A549 (cell line): ENCODE results near the gene MMP3. TPM values are rescaled to one million over a fixed set of nuclear protein-coding genes. Genes with fewer than 3 reads are reported as not detected.

Source experiments
- ATAC-seq, 2 experiments: fragments of 200-7000 bp in 1 of 2; fragments of >200 bp in 1 of 2; cut with Nextera tagmentation in 1 of 2; cut with Tn5 transposase in 1 of 2; 3 replicates each; pipeline versions ENCODE4 v1.8.0 to v1.9.1; 2018 to 2020; ENCODE audit warnings: mild to moderate bottlenecking in 1 of 2, moderate library complexity in 1 of 2
- CTCF ChIA-PET: fragments of 300-600 bp; sonication (Branson Sonifier 250); formaldehyde crosslinking; extraction: SDS; loops from one replicate; lab custom pipeline; 2021; ENCODE audit warnings: antibody characterized with exemption, inconsistent platforms; lab: Yijun Ruan, JAX
- POLR2A ChIA-PET: fragments of 350-600 bp; formaldehyde crosslinking; extraction: SDS; loops from one replicate; lab custom pipeline; 2021; ENCODE audit warnings: antibody characterized with exemption, inconsistent platforms; lab: Yijun Ruan, JAX
- DNase-seq, 2 experiments: peaks; one replicate each; pipeline versions ENCODE4 v3.0.0 to v3.0.0-alpha.2; 2011 to 2016; ENCODE audit warnings: low read depth in 1 of 2, low spot score in 1 of 2
- FAIRE-seq: peaks from 2 replicates; lab custom pipeline; 2011; peaks lifted over from hg19 to GRCh38; lab: Jason Lieb, UNC
- H3K27ac ChIP-seq, 2 experiments: fragments of >200 bp; sonication (Bioruptor Twin); formaldehyde crosslinking; 3 replicates each; pipeline ENCODE4 v1.5.1; 2016 to 2017
- H3K4me1 ChIP-seq: fragments of >200 bp; sonication (Bioruptor Twin); formaldehyde crosslinking; 3 replicates; pipeline ENCODE4 v1.6.1; 2016
- H3K4me2 ChIP-seq: fragments of >200 bp; sonication (Bioruptor Twin); formaldehyde crosslinking; 3 replicates; pipeline ENCODE4 v1.6.1; 2016
- H3K4me3 ChIP-seq: fragments of >200 bp; sonication (Bioruptor Twin); formaldehyde crosslinking; 3 replicates; pipeline ENCODE4 v1.5.1; 2016
- H3K9me3 ChIP-seq: fragments of >200 bp; sonication (Bioruptor Twin); formaldehyde crosslinking; 3 replicates; pipeline ENCODE4 v1.6.1; 2016
- ATOH8 ChIP-seq: fragments of 250-450 bp; sonication (Bioruptor Pico); IDR thresholded peaks from 2 replicates; pipeline ENCODE4 v1.5.0; 2020; ENCODE audit warnings: low read depth, mild to moderate bottlenecking, moderate library complexity
- CHD2 ChIP-seq: fragments of 150-350 bp; IDR thresholded peaks from 2 replicates; pipeline ENCODE4 v1.6.1; 2014; ENCODE audit warnings: low read length; ENCODE audit not compliant: partially characterized antibody
- EHF ChIP-seq: fragments of 250-450 bp; sonication (Bioruptor Pico); IDR thresholded peaks from 2 replicates; pipeline ENCODE4 v1.5.0; 2020; ENCODE audit warnings: mild to moderate bottlenecking
- EHMT2 ChIP-seq: fragments of 200-600 bp; sonication (generic); IDR thresholded peaks from 2 replicates; pipeline ENCODE4 v1.6.1; 2016; ENCODE audit warnings: antibody characterized with exemption, low read depth, mild to moderate bottlenecking, moderate library complexity
- FOSB ChIP-seq: fragments of 250-450 bp; sonication (Bioruptor Pico); IDR thresholded peaks from 2 replicates; pipeline ENCODE4 v1.5.0; 2020; ENCODE audit warnings: mild to moderate bottlenecking, moderate library complexity
- GATA3 ChIP-seq: IDR thresholded peaks from 2 replicates; pipeline ENCODE4 v1.6.1; 2012; ENCODE audit warnings: borderline replicate concordance
- HEYL ChIP-seq: fragments of 250-450 bp; sonication (Bioruptor Pico); IDR thresholded peaks from 2 replicates; pipeline ENCODE4 v1.8.0; 2021; ENCODE audit warnings: mild to moderate bottlenecking, moderate library complexity
- KDM5A ChIP-seq: fragments of 200-600 bp; sonication (generic); IDR thresholded peaks from 2 replicates; pipeline ENCODE4 v1.6.1; 2016; ENCODE audit warnings: antibody characterized with exemption, mild to moderate bottlenecking
- MAX ChIP-seq: IDR thresholded peaks from 2 replicates; pipeline ENCODE4 v1.6.1; 2012
- MAZ ChIP-seq: fragments of 150-350 bp; IDR thresholded peaks from 2 replicates; pipeline ENCODE4 v1.6.1; 2014; ENCODE audit warnings: antibody characterized with exemption, low read depth, low read length, borderline replicate concordance
- POLR2A ChIP-seq: IDR thresholded peaks from 2 replicates; pipeline ENCODE4 v1.6.1; 2012; ENCODE audit warnings: mild to moderate bottlenecking, low read length
- RAD21 ChIP-seq, 2 experiments: fragments of >200 bp in 1 of 2; sonication (Bioruptor Twin) in 1 of 2; formaldehyde crosslinking in 1 of 2; IDR thresholded peaks in 1 of 2; conservative IDR thresholded peaks in 1 of 2; 2 replicates in 1 of 2; 3 replicates in 1 of 2; pipeline ENCODE4 v1.6.1; 2012 to 2018; ENCODE audit warnings: inconsistent platforms in 1 of 2
- RARB ChIP-seq: fragments of 250-450 bp; sonication (Bioruptor Pico); IDR thresholded peaks from 2 replicates; pipeline ENCODE4 v1.8.0; 2021; ENCODE audit warnings: mild to moderate bottlenecking, moderate library complexity
- RCOR1 ChIP-seq: fragments of 150-350 bp; IDR thresholded peaks from 2 replicates; pipeline ENCODE4 v1.6.1; 2014; ENCODE audit warnings: antibody characterized with exemption, low read length, low read depth
- RFX5 ChIP-seq: fragments of 450-650 bp; IDR thresholded peaks from 2 replicates; pipeline ENCODE4 v1.7.1; 2014; ENCODE audit warnings: antibody characterized with exemption, mild to moderate bottlenecking, moderate library complexity
- RNF2 ChIP-seq: fragments of 200-600 bp; sonication (generic); IDR thresholded peaks from 2 replicates; pipeline ENCODE4 v1.6.1; 2016; ENCODE audit warnings: low read depth, mild to moderate bottlenecking, antibody characterized with exemption, moderate library complexity, borderline replicate concordance
- TP53 ChIP-seq: fragments of 250-450 bp; sonication (Bioruptor Pico); IDR thresholded peaks from 2 replicates; pipeline ENCODE4 v1.5.0; 2021; ENCODE audit warnings: mild to moderate bottlenecking, moderate library complexity
- WGBS: methylation state at CpG from one replicate; pipeline ENCODE4 v1.1.6; 2017; ENCODE audit errors: missing lambda C conversion rate; 5-methylcytosine and 5-hydroxymethylcytosine counted together
- polyA plus RNA-seq, 4 experiments: library from polyadenylated mRNA; depleted of rRNA in 3 of 4; stranded (reverse); fragments of >200 nt; fragmentation: RNase III in 1 of 4; extraction: RNeasy Plus Mini Kit Qiagen cat#74134 plus additional on column Dnase treatment in 1 of 4; gene quantifications; 2 replicates in 3 of 4; 3 replicates in 1 of 4; pipeline ENCODE4 v1.2.3, GENCODE V29; 2011 to 2017
- TF ChIP-seq, protein P1 (sequence below): IDR thresholded peaks from 2 replicates; pipeline ENCODE4 v1.6.1; 2012; ENCODE audit warnings: low read depth, borderline replicate concordance
- TF ChIP-seq, protein P2 (sequence below): fragments of 150-350 bp; IDR thresholded peaks from 2 replicates; pipeline ENCODE4 v1.6.1; 2014; ENCODE audit warnings: low read depth, mild to moderate bottlenecking, low read length
- TF ChIP-seq, protein P3 (sequence below): fragments of 200-600 bp; sonication (generic); IDR thresholded peaks from 2 replicates; pipeline ENCODE4 v1.6.1; 2016; ENCODE audit warnings: antibody characterized with exemption, mild to moderate bottlenecking, moderate library complexity
- TF ChIP-seq, protein P4 (sequence below): fragments of 250-450 bp; sonication (Bioruptor Pico); IDR thresholded peaks from 2 replicates; pipeline ENCODE4 v1.5.0; 2021; ENCODE audit warnings: mild to moderate bottlenecking, moderate library complexity, borderline replicate concordance

The MMP3 gene
- polyA plus RNA-seq, 2 of the 4 experiments (the other 2 are of a cell fraction) = not detected

DNA sequence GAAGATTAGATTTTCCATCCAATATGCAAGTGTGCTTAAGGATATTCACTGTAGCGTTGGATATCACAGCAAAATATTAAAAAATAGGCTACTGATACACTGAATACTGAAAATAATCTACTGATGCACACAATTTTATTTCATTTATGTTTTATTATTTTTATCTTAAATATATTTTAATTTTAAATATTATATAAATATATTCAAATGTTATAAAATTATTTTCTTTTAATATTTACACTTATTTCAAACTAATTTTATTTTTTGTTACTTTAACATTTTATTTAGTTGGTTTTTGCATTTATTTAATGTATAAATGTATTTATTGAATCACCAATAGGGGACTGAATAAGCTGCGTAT lies 12.3 kb downstream of the MMP3 start:
- Histone ChIP-seq H3K9me3 (no peaks in the 10 kb centered on the region), H3K4me1 (no peaks in the 10 kb centered on the region), H3K27ac (no peak overlapping the region), H3K4me2 (no peak overlapping the region), H3K4me3 (no peak overlapping the region)
- FAIRE-seq (no peak), DNase-seq (no peak), ATAC-seq (no peak)
- CTCF ChIA-PET = interaction anchor here (1.0 to 1.1 kb wide), 2 partner anchors 9 to 110 kb away, joined by 4 to 6 read pairs; no protein-coding TSS in a partner anchor
- 52% methylated on average over 2 of the region's 2 CpGs for WGBS
- POLR2A ChIA-PET = no interaction called here
- TF ChIP-seq FOSB (CRISPR knock-in tag) (no peak), TP53 (no peak), MAX (no peak), KDM5A (no peak), RCOR1 (no peak), EHMT2 (no peak), RAD21 (conservative IDR thresholded peaks at IDR 0.05 in 1 of 2, IDR thresholded peaks at IDR 0.05 in 1 of 2) (no peak), ATOH8 (CRISPR knock-in tag) (no peak), GATA3 (no peak)
- TF ChIP-seq, protein P1, sequence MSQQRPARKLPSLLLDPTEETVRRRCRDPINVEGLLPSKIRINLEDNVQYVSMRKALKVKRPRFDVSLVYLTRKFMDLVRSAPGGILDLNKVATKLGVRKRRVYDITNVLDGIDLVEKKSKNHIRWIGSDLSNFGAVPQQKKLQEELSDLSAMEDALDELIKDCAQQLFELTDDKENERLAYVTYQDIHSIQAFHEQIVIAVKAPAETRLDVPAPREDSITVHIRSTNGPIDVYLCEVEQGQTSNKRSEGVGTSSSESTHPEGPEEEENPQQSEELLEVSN = no peak
- TF ChIP-seq, protein P2, sequence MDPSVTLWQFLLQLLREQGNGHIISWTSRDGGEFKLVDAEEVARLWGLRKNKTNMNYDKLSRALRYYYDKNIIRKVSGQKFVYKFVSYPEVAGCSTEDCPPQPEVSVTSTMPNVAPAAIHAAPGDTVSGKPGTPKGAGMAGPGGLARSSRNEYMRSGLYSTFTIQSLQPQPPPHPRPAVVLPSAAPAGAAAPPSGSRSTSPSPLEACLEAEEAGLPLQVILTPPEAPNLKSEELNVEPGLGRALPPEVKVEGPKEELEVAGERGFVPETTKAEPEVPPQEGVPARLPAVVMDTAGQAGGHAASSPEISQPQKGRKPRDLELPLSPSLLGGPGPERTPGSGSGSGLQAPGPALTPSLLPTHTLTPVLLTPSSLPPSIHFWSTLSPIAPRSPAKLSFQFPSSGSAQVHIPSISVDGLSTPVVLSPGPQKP = no peak
- TF ChIP-seq, protein P3, sequence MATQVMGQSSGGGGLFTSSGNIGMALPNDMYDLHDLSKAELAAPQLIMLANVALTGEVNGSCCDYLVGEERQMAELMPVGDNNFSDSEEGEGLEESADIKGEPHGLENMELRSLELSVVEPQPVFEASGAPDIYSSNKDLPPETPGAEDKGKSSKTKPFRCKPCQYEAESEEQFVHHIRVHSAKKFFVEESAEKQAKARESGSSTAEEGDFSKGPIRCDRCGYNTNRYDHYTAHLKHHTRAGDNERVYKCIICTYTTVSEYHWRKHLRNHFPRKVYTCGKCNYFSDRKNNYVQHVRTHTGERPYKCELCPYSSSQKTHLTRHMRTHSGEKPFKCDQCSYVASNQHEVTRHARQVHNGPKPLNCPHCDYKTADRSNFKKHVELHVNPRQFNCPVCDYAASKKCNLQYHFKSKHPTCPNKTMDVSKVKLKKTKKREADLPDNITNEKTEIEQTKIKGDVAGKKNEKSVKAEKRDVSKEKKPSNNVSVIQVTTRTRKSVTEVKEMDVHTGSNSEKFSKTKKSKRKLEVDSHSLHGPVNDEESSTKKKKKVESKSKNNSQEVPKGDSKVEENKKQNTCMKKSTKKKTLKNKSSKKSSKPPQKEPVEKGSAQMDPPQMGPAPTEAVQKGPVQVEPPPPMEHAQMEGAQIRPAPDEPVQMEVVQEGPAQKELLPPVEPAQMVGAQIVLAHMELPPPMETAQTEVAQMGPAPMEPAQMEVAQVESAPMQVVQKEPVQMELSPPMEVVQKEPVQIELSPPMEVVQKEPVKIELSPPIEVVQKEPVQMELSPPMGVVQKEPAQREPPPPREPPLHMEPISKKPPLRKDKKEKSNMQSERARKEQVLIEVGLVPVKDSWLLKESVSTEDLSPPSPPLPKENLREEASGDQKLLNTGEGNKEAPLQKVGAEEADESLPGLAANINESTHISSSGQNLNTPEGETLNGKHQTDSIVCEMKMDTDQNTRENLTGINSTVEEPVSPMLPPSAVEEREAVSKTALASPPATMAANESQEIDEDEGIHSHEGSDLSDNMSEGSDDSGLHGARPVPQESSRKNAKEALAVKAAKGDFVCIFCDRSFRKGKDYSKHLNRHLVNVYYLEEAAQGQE = no peak

- no peak overlapping the region for H3K4me2 ChIP-seq
- no peak overlapping the region for H3K27ac ChIP-seq
- H3K4me3 ChIP-seq = no peak overlapping the region
- no peak for DNase-seq
- TF ChIP-seq, protein P4, sequence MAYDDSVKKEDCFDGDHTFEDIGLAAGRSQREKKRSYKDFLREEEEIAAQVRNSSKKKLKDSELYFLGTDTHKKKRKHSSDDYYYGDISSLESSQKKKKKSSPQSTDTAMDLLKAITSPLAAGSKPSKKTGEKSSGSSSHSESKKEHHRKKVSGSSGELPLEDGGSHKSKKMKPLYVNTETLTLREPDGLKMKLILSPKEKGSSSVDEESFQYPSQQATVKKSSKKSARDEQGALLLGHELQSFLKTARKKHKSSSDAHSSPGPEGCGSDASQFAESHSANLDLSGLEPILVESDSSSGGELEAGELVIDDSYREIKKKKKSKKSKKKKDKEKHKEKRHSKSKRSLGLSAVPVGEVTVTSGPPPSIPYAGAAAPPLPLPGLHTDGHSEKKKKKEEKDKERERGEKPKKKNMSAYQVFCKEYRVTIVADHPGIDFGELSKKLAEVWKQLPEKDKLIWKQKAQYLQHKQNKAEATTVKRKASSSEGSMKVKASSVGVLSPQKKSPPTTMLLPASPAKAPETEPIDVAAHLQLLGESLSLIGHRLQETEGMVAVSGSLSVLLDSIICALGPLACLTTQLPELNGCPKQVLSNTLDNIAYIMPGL (CRISPR knock-in tag) = no peak
- TF ChIP-seq MAX = no peak
- TF ChIP-seq RFX5 = no peak
- TF ChIP-seq RARB (CRISPR knock-in tag) = no peak
- no peak for TF ChIP-seq FOSB (CRISPR knock-in tag)
- TF ChIP-seq CHD2 = no peak
- TF ChIP-seq RNF2 = no peak
- no peak for TF ChIP-seq EHF
- no peak for TF ChIP-seq HEYL
- TF ChIP-seq ATOH8 (CRISPR knock-in tag) = no peak
- no peak for TF ChIP-seq RAD21 (conservative IDR thresholded peaks at IDR 0.05 in 1 of 2, IDR thresholded peaks at IDR 0.05 in 1 of 2)
- no peak for TF ChIP-seq POLR2A
- no peak for TF ChIP-seq MAZ
- no peak for TF ChIP-seq TP53
- CTCF ChIA-PET = interaction anchor here (1.0 to 1.6 kb wide), 2 partner anchors 10 to 111 kb away, joined by 3 to 4 read pairs; no protein-coding TSS in a partner anchor
- WGBS = 37% methylated on average over 5 of the region's 5 CpGs
- no peak for ATAC-seq
- FAIRE-seq = no peak
- H3K9me3 ChIP-seq = no peaks in the 10 kb centered on the region
- POLR2A ChIA-PET = no interaction called here
- no peaks in the 10 kb centered on the region for H3K4me1 ChIP-seq
These were observed 13.2 kb downstream of the MMP3 start for GRCh38 chr11:102830001-102830727.
